ENCODE data around the gene BAIAP2. TPM values are rescaled to one million over a fixed set of nuclear protein-coding genes. Genes with fewer than 3 reads are reported as not detected.
"Not testable (repeated sequence)": the region's sequence is repeated elsewhere in the genome, so short reads cannot be mapped to it uniquely, and the experiment has no call there.

The BAIAP2 gene
- total RNA-seq, 1 donor from 2014 or later: 28.2 TPM

DNA sequence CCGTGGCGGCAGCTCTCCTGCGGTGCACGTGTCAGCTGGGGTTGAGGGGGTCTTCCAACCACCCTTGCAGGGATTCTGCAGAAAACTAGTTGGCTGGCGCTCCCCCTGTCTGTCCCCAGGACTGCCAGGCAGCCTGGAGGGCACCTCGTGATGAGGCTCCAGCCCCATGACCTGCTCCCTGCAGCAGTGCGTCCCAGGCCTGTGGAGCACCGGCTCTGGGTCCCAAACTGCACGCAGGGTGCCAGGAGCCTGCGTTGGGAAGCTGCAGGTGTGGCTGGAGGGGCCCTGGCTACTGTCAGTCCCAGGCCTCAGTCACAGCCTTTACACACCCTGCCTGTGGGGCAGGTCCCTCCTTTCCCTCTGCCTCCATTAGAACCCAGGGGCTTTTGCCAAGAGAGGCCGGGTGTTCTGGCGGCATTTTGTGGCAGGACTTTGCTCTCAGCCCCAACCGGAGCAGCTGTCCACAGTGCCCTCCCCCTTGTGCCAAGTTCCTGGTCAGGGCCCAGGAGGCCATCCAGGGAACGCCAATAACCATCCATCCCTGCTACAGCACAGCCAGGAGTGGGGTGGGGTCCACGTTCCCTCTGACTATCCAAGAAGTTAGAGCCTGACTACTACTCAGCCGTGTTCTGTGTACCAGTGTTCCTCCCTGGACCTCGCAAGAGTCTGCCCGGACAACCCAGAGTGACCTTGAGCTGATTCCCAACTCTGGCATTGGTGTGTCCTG is 34.2 kb upstream of the BAIAP2 start:
- DNase-seq (ENCODE audit: low read depth in 2 of 2): no peak

GRCh38 chr17:81002013-81002384 is 33.0 kb upstream of the BAIAP2 start:
- no peak for DNase-seq (ENCODE audit: low read depth in 2 of 2)

DNA sequence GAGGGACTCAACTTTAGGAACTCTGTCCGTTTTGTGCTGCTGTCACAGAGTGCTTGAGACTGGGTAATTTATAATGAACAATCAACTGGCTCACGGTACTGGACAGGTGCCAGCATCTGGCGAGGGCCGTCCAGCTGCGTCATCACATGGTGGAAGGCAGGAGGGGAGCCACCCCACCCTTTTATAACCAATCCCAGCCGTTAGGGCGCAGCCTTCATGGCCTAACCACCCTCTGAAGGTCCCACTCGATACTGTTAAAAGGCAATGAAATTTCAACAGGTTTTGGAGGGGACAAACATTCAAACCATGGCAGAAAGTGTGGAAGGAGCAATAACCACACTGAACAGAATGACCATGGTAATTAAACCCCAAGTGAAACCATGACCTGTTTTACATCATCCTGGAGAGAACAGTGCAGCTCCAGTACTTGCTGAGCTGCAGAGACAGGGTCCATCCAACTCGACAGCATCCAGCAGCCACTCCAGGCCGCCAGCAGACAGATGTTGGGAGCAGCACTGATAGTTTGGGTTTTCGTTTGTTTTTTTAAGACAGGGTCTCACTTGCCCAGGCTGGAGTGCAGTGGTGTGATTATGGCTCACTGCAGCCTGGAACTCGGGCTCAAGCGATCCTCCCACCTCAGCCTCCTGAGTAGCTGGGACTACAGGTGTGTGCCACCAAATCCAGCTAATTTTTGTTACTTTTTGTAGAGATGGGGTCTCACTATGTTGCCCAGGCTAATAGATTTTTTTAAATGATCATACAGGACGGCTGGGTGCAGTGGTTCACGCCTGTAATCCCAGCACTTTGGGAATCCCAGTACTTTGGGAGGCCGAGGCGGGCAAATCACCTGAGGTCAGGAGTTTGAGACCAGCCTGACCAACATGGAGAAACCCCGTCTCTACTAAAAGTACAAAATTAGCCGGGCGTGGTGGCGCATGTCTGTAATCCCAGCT is 32.3 kb upstream of the BAIAP2 start:
- DNase-seq (ENCODE audit: low read depth in 2 of 2): peak; percentile 16 to 63

- DNase-seq (ENCODE audit: low read depth in 2 of 2): no peak
Measured at GRCh38 chr17:81003711-81004475, 31.1 kb upstream of the BAIAP2 start.

- no peak for DNase-seq (ENCODE audit: low read depth in 2 of 2)
Measured at GRCh38 chr17:81006891-81007290, 28.1 kb upstream of the BAIAP2 start.

GRCh38 chr17:81008140-81008539 is 26.8 kb upstream of the BAIAP2 start:
- no peak for DNase-seq (ENCODE audit: low read depth in 2 of 2)

- DNase-seq (ENCODE audit: low read depth in 2 of 2): no peak
Measured at GRCh38 chr17:81009136-81009535, 25.8 kb upstream of the BAIAP2 start.

DNA sequence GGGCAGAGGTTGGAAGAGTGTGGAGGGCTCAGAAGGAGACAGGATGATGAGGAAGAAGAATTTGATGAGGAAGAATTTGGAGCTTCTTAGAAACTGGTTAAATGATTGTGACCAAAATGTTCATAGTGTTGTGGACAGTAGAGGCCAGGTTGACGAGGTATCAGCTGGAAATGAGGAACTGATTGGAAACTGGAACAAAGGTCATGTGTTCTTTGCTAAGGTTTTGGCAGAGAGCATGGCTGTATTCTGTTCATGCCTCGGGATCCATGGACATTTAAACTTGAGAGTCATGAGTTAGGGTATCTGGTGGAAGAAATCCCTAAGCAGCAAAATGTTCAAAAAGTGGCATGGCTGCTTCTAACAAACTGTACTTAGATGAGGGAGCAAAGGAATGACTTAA is 24.0 kb upstream of the BAIAP2 start:
- no peak for DNase-seq (ENCODE audit: low read depth in 2 of 2)

GRCh38 chr17:81011951-81012350 is 23.0 kb upstream of the BAIAP2 start:
- no peak for DNase-seq (ENCODE audit: low read depth in 2 of 2)

GRCh38 chr17:81012574-81013447 is 22.1 kb upstream of the BAIAP2 start:
- DNase-seq (ENCODE audit: low read depth in 2 of 2): no peak

DNA sequence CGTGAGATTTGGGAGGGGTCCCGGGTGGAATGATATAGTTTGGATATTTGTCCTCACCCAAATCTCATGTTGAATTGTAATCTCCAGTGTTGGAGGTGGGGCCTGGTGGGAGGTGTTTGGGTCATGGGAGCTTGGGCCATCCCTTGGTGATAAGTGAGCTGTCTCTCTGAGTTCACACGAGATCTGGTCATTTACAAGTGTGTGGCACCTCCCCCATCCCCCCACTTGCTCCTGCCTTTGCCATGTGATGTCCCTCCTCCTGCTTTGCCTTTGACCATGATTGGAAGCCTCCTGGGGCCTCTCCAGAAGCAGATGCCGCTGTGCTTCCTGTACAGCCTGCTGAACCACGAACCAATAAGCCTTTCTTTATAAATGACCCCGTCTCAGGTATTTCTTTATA is 21.3 kb upstream of the BAIAP2 start:
- no peak for DNase-seq (ENCODE audit: low read depth in 2 of 2)

DNA sequence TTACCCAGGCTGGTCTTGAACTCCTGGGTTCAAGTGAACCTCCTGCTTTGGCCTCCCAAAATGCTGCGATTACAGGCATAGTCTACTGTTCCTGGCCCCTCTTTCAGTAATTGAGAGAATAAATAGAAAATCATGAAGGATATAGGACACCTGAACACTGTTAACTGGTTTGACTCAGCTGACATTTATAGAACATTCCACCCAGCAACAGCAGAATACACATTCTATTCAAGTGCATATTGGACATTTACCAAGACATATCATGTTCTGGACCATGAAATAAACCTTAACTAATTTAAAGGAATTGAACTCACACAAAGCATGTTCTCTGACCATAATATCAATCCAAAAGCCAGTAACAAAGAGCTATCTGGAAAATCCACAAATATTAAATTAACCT is 19.8 kb upstream of the BAIAP2 start:
- no peak for DNase-seq (ENCODE audit: low read depth in 2 of 2)

- no peak for DNase-seq (ENCODE audit: low read depth in 2 of 2)
Measured at GRCh38 chr17:81016575-81016974, 18.4 kb upstream of the BAIAP2 start.

- DNase-seq (ENCODE audit: low read depth in 2 of 2): not testable (repeated sequence)
Measured at GRCh38 chr17:81017330-81017729, 17.6 kb upstream of the BAIAP2 start.

DNA sequence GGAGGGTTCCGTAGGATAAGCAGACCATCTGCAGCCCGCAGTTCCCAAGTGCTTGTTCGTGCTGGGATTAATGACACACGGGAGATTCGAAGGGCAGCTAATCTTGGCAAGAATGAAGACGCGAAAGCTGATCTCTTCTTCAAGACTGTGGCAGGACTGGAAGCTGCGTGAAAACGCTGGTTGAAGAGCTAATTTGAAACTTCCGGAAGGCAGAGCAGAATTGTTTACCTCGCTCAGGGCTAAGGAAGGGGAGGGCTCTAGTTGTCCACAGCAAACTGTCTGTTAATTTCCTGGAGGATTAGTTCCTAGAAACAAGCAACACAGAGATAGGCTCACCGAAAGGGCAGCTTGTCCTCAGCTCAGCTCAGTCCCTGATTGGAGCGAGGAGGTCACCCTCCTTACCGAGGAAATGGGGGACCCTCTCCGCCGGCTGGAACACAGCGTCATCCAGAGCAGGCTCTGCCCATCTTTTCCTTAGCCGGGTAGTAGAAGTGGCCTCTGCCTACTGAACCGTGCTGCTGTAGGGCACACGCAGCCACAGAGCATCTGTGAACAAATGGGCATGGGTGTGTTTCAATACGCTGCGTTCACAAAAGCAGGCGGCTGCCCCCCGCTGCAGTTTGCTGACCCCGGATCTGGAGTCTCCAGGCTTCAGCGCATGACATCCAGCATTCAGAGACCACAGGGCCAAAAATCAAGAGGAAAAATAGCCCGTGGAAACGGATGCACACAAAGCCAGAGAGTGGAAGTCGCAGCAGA is 16.7 kb upstream of the BAIAP2 start:
- peak; percentile 51 to 54 for DNase-seq (ENCODE audit: low read depth in 2 of 2)

- DNase-seq (ENCODE audit: low read depth in 2 of 2): no peak
Measured at GRCh38 chr17:81019563-81020442, 15.1 kb upstream of the BAIAP2 start.

DNA sequence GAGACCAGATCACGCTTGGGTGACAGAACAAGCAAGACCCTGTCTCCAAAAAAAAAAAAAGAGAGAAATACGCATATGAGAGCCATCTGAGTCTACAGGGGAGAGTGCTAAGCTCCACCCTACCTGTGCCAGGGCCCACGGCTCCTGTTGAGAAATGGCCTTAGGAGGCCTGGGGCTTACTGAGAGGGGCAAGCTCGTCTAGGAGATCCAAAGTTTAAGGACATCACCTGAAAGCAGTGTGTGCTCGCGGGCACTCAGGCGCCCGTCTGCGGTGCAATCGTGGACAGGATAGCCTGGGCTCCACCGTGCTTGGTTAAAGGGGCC is 14.5 kb upstream of the BAIAP2 start:
- no peak for DNase-seq (ENCODE audit: low read depth in 2 of 2)

- DNase-seq (ENCODE audit: low read depth in 2 of 2): peak in 1 of 2 donors; percentile 66
Measured at GRCh38 chr17:81020767-81021497, 14.0 kb upstream of the BAIAP2 start.

All from dermis microvascular lymphatic vessel endothelial cell (primary cell).